WERI-Rb-1 (cell line): ENCODE data around the gene PRSS36.
A peak's percentile ranks its signal among the peaks of the same experiment; 100 is the strongest.
"Not testable (repeated sequence)": the region's sequence is repeated elsewhere in the genome, so short reads cannot be mapped to it uniquely, and the experiment has no call there.

ENCODE experiments used
- DNase-seq: peaks from one replicate; pipeline ENCODE4 v3.0.0-alpha.2; 2020
- H3K27ac ChIP-seq: fragments of 250-450 bp; sonication (Bioruptor Pico); 2 replicates; pipeline ENCODE4 v1.5.1; 2020; ENCODE audit warnings: mild to moderate bottlenecking, moderate library complexity
- H3K27me3 ChIP-seq: fragments of 250-450 bp; sonication (Bioruptor Pico); 2 replicates; pipeline ENCODE4 v1.5.1; 2021; ENCODE audit warnings: mild to moderate bottlenecking, low read depth, moderate library complexity; ENCODE audit not compliant: insufficient read depth, severe bottlenecking
- H3K36me3 ChIP-seq: fragments of 250-450 bp; sonication (Bioruptor Pico); 2 replicates; pipeline ENCODE4 v1.5.1; 2020; ENCODE audit warnings: mild to moderate bottlenecking, moderate library complexity
- H3K4me3 ChIP-seq: 2 replicates; pipeline ENCODE4 v1.5.1; 2011; ENCODE audit warnings: low read depth, mild to moderate bottlenecking, control low read depth, low read length
- H3K9me3 ChIP-seq: fragments of 250-450 bp; sonication (Bioruptor Pico); 2 replicates; pipeline ENCODE4 v1.5.1; 2021; ENCODE audit warnings: mild to moderate bottlenecking, moderate library complexity; ENCODE audit not compliant: severe bottlenecking
- CTCF ChIP-seq: IDR thresholded peaks from 2 replicates; pipeline ENCODE4 v1.5.1; 2011; ENCODE audit warnings: low read depth, mild to moderate bottlenecking, control low read depth, inconsistent platforms, low read length

PRSS36 gene

DNA sequence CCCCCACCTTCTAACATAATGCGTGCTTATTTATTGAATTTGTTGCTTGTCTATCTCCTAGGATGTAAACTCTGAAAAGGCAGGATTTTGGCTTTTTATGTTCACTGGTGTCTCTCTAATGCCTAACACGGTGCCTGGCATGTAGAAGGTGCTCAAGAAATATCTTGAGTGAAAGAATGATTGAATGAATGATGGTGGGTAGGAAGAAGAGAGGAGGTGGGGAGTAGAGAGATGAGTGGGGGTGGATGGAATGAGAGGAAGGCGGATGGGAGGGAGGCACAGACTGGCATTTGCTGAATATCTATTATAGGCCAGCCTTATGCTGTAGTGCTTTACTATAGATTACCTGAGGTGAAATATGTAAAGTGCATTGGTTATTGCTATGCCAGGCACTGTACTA, 2.3 kb downstream of the PRSS36 start:
- DNase-seq, result no peak
- no peak for TF ChIP-seq CTCF
- Histone ChIP-seq H3K36me3 (no peaks in the 10 kb centered on the region), H3K4me3 (no peak overlapping the region), H3K9me3 (no peaks in the 10 kb centered on the region), H3K27ac (no peak overlapping the region), H3K27me3 (no peaks in the 10 kb centered on the region)

DNA sequence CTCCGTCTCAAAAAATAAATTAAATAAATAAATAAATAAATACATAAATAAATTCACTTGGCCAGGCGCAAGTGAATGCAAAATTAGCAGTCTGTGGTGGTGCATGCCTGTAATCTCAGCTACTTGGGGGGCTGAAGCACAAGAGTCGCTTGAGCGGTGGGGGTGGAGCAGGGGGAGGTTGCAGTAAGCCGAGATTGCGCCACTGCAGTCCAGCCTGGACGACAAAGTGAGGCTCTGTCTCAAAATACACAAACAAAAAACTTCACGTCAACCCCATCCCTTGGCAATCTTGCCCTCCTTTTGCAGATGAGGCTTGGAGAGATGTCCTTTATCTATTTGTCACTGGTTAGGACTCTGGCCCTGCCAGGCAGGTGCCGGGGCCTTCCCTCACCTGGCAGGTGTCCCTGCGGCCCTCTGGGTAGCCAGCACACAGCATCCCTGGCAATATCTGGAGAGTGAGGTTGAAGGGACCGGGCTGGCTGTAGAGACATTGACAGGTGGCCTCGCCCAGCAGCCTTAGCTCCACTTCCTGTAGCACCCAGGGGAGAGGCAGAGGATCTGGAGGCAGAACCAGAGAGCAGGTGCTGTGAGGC, 4.4 kb downstream of the PRSS36 start:
- no peak for DNase-seq
- Histone ChIP-seq H3K4me3 (no peak overlapping the region), H3K27ac (no peak overlapping the region), H3K36me3 (no peaks in the 10 kb centered on the region), H3K27me3 (no peaks in the 10 kb centered on the region), H3K9me3 (no peaks in the 10 kb centered on the region)
- no peak for TF ChIP-seq CTCF

GRCh38 chr16:31144418-31144817, 5.4 kb downstream of the PRSS36 start:
- DNase-seq, result peak; percentile 26
- H3K27ac ChIP-seq, H3K36me3 ChIP-seq: not testable (repeated sequence)

DNA sequence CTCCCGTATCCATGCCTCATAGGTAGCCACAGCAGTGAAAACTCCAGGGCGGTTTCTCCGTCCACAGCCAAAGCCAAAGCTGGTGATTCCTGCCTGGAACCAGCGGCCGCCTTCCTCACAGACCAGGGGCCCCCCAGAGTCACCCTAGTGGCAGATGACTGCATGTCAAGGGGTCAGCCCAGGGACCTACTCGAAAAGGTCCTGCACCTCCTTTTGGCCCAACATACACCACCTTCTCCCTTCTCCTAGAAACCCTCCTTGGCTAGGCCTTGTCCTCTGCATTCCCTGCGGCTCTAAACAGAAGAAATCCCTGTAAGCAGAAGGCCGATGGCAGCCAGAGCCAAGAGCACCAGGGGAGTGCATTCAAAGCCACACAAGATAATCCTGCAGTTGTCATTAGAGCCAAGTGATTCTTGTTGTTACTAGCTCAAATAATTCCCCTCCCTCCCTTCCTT, 6.1 kb downstream of the PRSS36 start:
- H3K27ac ChIP-seq, result no peak overlapping the region
- TF ChIP-seq CTCF, result peak; percentile 25; the same call in 1 of the 2 replicates
- no peaks in the 10 kb centered on the region for H3K36me3 ChIP-seq
- no peak overlapping the region for H3K4me3 ChIP-seq
- no peak for DNase-seq
- H3K9me3 ChIP-seq, result no peaks in the 10 kb centered on the region
- no peaks in the 10 kb centered on the region for H3K27me3 ChIP-seq

More at GRCh38 chr16:31144418-31144817, 5.4 kb downstream of the PRSS36 start:
- H3K27me3 ChIP-seq, H3K4me3 ChIP-seq, H3K9me3 ChIP-seq: not testable (repeated sequence)

DNA sequence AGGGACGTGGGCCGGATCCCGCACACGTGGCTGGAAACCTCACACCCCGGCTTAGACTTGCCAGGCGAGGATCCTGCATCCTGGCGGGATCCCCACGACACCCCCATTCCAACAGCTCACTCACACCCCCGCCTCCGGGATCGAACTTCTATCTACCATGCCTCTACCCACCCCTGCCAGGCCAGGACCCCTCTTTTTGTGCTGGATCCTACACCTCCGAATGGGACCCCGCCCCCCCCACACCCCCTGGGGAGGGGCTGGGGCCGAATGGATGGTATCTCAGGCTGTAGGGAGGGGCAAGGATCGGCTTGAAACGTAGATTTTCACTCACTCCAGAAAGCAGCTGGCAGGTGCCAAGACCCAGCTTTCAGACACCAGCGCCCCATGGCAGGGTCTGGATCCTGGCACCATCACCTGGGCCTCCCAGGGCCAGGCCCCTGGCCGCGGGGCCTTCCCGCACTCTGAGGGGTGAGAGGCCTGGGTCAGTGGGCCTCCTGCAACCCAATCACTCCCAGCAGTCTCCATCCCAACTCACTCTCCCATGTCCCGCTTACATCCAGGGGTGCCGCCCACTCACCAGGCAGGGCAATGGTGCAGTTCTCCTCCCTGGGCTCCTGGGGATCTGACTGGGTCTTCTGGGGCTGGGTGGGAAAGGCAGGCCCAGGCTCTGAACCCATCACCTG, 6.7 kb downstream of the PRSS36 start:
- no peak overlapping the region; the same call in 1 of the 2 replicates for H3K27ac ChIP-seq
- H3K4me3 ChIP-seq, result no peak overlapping the region

More for the DNA sequence above, 6.7 kb downstream of the PRSS36 start:
- DNase-seq, result no peak
- no peaks in the 10 kb centered on the region for H3K9me3 ChIP-seq
- H3K36me3 ChIP-seq, result no peaks in the 10 kb centered on the region
- H3K27me3 ChIP-seq, result no peaks in the 10 kb centered on the region
- TF ChIP-seq CTCF, result no peak
